Sigmoid colon (tissue), 4 donors: Measurements from ENCODE around the gene TTC22.

ENCODE experiments used
- EP300 ChIP-seq, 4 donors: sonication (generic); formaldehyde crosslinking; IDR thresholded peaks; one replicate each; pipeline ENCODE4 v1.6.1; 2017; ENCODE audit warnings: antibody characterized with exemption in 4 of 4
- POLR2A ChIP-seq, 2 donors: fragments of 450-650 bp; IDR thresholded peaks; one replicate each; pipeline ENCODE4 v1.6.1; 2016; ENCODE audit warnings: antibody characterized with exemption in 2 of 2, mild to moderate bottlenecking in 2 of 2, moderate library complexity in 2 of 2
- POLR2AphosphoS5 ChIP-seq, 4 donors: sonication (generic); formaldehyde crosslinking; IDR thresholded peaks; one replicate each; pipeline ENCODE4 v1.6.1; 2017; ENCODE audit warnings: antibody characterized with exemption in 4 of 4
- TF ChIP-seq, protein P1 (sequence below), 4 experiments: fragments of 450-650 bp in 3 of 4; fragments of 200-600 bp in 1 of 4; IDR thresholded peaks; one replicate each; pipeline ENCODE4 v1.5.1; 2016 to 2019; ENCODE audit warnings: antibody characterized with exemption in 4 of 4, mild to moderate bottlenecking in 3 of 4, moderate library complexity in 2 of 4

DNA sequence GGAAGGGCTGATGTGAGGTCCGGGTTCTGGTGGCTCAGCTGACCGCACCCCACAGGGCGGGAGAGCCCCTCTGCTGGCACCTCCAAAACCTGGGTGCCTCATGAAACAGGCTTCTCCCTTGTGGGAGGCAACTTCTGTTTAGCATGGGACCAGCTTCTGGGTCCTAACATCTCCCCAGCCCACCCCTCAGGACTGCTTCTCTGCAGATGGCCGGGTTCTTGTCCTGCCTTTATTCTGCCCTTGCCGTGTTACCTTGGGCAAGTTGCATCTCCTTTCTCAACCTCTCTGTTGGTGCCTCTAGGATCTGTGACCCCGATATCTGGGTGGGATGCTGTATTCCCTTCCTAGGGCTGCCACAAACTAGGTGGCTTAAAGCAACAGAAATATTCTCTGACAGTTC lies 15.0 kb upstream of the TTC22 start:
- no peak for TF ChIP-seq POLR2A (IDR thresholded peaks at IDR 0.05)
- no peak for TF ChIP-seq POLR2AphosphoS5 (IDR thresholded peaks at IDR 0.05)
- TF ChIP-seq, protein P1, sequence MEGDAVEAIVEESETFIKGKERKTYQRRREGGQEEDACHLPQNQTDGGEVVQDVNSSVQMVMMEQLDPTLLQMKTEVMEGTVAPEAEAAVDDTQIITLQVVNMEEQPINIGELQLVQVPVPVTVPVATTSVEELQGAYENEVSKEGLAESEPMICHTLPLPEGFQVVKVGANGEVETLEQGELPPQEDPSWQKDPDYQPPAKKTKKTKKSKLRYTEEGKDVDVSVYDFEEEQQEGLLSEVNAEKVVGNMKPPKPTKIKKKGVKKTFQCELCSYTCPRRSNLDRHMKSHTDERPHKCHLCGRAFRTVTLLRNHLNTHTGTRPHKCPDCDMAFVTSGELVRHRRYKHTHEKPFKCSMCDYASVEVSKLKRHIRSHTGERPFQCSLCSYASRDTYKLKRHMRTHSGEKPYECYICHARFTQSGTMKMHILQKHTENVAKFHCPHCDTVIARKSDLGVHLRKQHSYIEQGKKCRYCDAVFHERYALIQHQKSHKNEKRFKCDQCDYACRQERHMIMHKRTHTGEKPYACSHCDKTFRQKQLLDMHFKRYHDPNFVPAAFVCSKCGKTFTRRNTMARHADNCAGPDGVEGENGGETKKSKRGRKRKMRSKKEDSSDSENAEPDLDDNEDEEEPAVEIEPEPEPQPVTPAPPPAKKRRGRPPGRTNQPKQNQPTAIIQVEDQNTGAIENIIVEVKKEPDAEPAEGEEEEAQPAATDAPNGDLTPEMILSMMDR (IDR thresholded peaks at IDR 0.05), result no peak
- no peak for TF ChIP-seq EP300 (IDR thresholded peaks at IDR 0.05)
